Esophagus muscularis mucosa (tissue), 4 donors: ENCODE results near the gene ZIC5. TPM values are rescaled to one million over a fixed set of nuclear protein-coding genes. Genes with fewer than 3 reads are reported as not detected.

Experiments
- DNase-seq: peaks from one replicate; pipeline ENCODE4 v3.0.0-alpha.2; 2017; ENCODE audit errors: extremely low spot score
- H3K27ac ChIP-seq, 4 donors: fragments of 200-600 bp; sonication (generic); replicated peaks in 1 of 4; 1 replicate in 3 of 4; 2 replicates in 1 of 4; pipeline ENCODE4 v1.5.1; 2016 to 2019; ENCODE audit warnings: mild to moderate bottlenecking in 1 of 4
- H3K27me3 ChIP-seq, 4 donors: fragments of 200-600 bp; sonication (generic); one replicate each; pipeline versions ENCODE4 v1.5.1 to v1.6.0; 2016 to 2019
- H3K36me3 ChIP-seq, 4 donors: fragments of 200-600 bp; sonication (generic); one replicate each; pipeline ENCODE4 v1.5.1; 2016 to 2019
- H3K4me1 ChIP-seq, 4 donors: fragments of 200-600 bp; sonication (generic); one replicate each; pipeline ENCODE4 v1.5.1; 2016 to 2019
- H3K4me3 ChIP-seq, 4 donors: fragments of 200-600 bp; sonication (generic); 1 replicate in 2 of 4; 2 replicates in 2 of 4; pipeline ENCODE4 v1.5.1; 2016 to 2019; ENCODE audit warnings: mild to moderate bottlenecking in 4 of 4, moderate library complexity in 1 of 4
- H3K9me3 ChIP-seq, 4 donors: fragments of 200-600 bp; sonication (generic); 1 replicate in 3 of 4; 2 replicates in 1 of 4; pipeline ENCODE4 v1.5.1; 2016 to 2019
- EP300 ChIP-seq: sonication (generic); formaldehyde crosslinking; IDR thresholded peaks from one replicate; pipeline ENCODE4 v1.6.1; 2017; ENCODE audit warnings: antibody characterized with exemption
- POLR2A ChIP-seq: fragments of 450-650 bp; IDR thresholded peaks from one replicate; pipeline ENCODE4 v1.6.1; 2017; ENCODE audit warnings: antibody characterized with exemption, moderate library complexity, mild to moderate bottlenecking, low read depth
- POLR2AphosphoS5 ChIP-seq, 2 donors: sonication (generic); formaldehyde crosslinking; IDR thresholded peaks; one replicate each; pipeline ENCODE4 v1.6.1; 2017; ENCODE audit warnings: antibody characterized with exemption in 2 of 2
- WGBS: methylation state at CpG from one replicate; pipeline ENCODE4 v1.1.5; 2018; 5-methylcytosine and 5-hydroxymethylcytosine counted together
- intact Hi-C: fragments of 100-400 bp; cut with DNase I; formaldehyde crosslinking; loops from one replicate; pipeline ENCODE4 v1.15.1; 2023
- total RNA-seq, 4 donors: library from RNA; depleted of rRNA; stranded (reverse); fragments of >200 nt; gene quantifications; one replicate each; pipeline versions ENCODE4 v1.1.0 to v1.2.1, GENCODE V29; 2016
- TF ChIP-seq, protein P1 (sequence below), 3 experiments: fragments of 200-600 bp in 2 of 3; fragments of 450-650 bp in 1 of 3; sonication (generic) in 2 of 3; IDR thresholded peaks; one replicate each; pipeline ENCODE4 v1.5.1; 2017 to 2019; ENCODE audit warnings: antibody characterized with exemption in 3 of 3, mild to moderate bottlenecking in 2 of 3, moderate library complexity in 1 of 3

Gene ZIC5
- total RNA-seq, 4 donors from 2014 or later: not detected

DNA sequence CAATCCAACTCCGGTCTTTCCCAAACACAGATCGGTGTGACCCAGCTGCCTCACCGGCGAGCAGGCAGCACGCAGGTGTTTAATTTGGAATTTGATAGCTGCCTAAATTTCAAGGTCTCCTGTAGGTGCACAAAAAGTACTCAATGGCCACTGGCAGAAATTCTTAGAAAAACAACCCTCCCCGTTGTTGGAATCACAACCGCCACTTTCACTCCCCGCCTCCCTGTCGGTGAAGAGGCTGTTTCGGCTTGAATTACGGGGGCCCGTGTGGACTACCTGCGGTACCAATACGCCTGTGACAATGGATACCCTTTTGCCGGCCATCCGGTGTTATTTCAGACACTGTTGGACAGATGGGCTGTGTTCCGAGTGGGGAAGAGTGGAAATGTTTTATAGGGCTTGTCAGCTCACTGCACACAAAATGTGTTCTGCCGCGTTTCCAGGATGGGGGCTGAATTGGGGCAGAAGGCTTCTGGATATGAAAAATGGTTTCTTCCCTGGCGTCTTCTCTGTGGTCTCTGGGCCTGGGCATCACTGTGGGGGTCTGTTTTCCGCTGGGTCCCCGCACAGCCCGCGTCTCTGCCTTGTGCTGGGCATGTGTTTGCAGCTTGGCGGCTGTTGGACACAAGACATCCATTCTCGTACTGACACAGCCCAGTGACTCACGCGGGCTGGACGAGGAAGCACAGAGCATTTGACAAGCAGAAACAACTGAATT, 45.4 kb downstream of the ZIC5 start:
- no peak for DNase-seq
- Histone ChIP-seq H3K4me1 (peaks cover 0 to 9% (median 5%) of the 10 kb centered on the region in 4 donors), H3K36me3 (no peaks in the 10 kb centered on the region), H3K9me3 (no peaks in the 10 kb centered on the region), H3K4me3 (peak overlapping the region in 2 of 4 donors; percentile 16 to 32), H3K27me3 (peaks cover 0 to 82% (median 8%) of the 10 kb centered on the region in 4 donors), H3K27ac (no peak overlapping the region)
- intact Hi-C loops: no loop called here
- TF ChIP-seq POLR2AphosphoS5 (IDR thresholded peaks at IDR 0.05) (no peak), POLR2A (no peak), EP300 (no peak)
- TF ChIP-seq, protein P1, sequence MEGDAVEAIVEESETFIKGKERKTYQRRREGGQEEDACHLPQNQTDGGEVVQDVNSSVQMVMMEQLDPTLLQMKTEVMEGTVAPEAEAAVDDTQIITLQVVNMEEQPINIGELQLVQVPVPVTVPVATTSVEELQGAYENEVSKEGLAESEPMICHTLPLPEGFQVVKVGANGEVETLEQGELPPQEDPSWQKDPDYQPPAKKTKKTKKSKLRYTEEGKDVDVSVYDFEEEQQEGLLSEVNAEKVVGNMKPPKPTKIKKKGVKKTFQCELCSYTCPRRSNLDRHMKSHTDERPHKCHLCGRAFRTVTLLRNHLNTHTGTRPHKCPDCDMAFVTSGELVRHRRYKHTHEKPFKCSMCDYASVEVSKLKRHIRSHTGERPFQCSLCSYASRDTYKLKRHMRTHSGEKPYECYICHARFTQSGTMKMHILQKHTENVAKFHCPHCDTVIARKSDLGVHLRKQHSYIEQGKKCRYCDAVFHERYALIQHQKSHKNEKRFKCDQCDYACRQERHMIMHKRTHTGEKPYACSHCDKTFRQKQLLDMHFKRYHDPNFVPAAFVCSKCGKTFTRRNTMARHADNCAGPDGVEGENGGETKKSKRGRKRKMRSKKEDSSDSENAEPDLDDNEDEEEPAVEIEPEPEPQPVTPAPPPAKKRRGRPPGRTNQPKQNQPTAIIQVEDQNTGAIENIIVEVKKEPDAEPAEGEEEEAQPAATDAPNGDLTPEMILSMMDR (IDR thresholded peaks at IDR 0.05): no peak
- WGBS: 55% methylated on average over 28 of the region's 29 CpGs

DNA sequence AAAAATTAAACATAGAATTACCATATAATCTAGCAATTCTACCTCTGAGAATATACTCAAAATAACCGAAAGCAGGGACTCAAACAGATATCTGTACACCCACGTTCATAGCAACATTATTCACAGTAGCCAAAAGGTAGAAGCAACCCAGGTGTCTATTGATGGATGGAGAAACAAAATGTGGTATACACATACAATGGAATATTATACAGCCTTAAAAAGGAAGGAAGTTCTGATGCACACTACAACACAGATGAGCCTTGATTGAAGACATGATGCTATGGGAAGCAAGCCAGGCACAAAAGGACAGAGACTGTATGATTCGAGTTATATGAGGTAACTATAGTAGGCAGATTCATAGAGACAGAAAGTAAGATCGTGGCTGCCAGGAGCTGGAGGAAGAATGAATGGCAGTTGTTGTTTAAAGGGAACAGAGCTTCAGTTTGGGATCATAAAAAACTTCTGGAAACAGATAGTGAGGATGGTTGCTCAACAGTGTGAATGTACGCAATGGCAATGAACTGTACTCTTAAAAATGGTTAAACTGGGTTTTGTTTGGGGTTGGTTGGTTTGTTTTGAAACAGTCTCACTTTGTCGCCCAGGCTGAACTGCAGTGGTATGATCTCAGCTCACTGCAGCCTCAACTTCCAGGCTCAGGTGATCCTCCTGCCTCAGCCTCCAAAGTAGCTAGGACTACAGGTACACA, 47.5 kb downstream of the ZIC5 start:
- WGBS: 76% methylated on average over 6 of the region's 6 CpGs
- Histone ChIP-seq H3K9me3 (no peaks in the 10 kb centered on the region), H3K36me3 (no peaks in the 10 kb centered on the region), H3K27me3 (peaks cover 0 to 64% (median 8%) of the 10 kb centered on the region in 4 donors), H3K4me1 (peaks cover 0 to 9% (median 5%) of the 10 kb centered on the region in 4 donors), H3K27ac (no peak overlapping the region), H3K4me3 (no peak overlapping the region)
- intact Hi-C loops: no loop called here
- TF ChIP-seq EP300: no peak
- TF ChIP-seq POLR2A: no peak
- TF ChIP-seq, protein P1 (IDR thresholded peaks at IDR 0.05): no peak
- no peak for TF ChIP-seq POLR2AphosphoS5 (IDR thresholded peaks at IDR 0.05)
- no peak for DNase-seq

DNA sequence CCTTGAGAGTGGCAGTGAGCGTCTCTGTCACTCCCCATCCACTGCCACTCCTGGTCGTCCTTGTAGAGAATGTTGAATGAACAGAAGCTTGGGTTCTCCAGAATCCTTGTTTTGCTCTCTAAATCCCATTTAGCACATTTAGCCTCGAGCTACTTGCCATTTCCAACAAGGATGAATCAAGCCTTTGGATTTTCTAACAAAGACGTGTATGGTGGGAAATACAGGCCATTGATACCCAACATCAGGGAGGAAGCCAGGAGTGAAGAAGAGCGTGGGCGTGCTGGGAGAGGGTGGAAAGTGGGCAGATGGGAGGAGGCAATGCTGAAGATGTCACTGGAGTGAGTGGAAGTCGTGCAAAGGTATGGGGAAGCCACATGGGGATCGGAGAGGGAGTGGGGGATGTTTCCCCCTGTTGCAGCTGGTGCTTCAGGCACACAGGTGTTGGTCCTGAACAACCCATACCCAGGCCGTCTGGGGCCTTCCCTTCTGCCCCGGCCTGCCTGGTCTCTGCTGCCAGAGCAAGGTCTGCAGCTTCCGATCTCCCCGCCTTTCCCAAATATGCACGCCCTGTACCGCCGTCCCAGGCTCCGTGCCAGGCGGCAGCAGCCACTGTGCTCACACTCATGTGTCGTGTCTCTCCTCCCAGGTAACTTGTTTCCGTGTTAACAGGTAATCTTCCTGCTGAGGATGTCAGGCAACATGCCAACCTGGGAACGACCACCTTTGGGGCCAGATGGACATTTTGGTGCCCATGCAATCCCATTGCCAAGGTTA, 48.7 kb downstream of the ZIC5 start:
- Histone ChIP-seq H3K4me3 (no peak overlapping the region), H3K4me1 (peaks cover 0 to 9% (median 5%) of the 10 kb centered on the region in 4 donors), H3K27me3 (peaks cover 0 to 52% (median 8%) of the 10 kb centered on the region in 4 donors), H3K9me3 (no peaks in the 10 kb centered on the region), H3K27ac (no peak overlapping the region), H3K36me3 (no peaks in the 10 kb centered on the region)
- intact Hi-C loops: no loop called here
- DNase-seq: no peak
- TF ChIP-seq EP300 (no peak), POLR2A (no peak), POLR2AphosphoS5 (IDR thresholded peaks at IDR 0.05) (no peak)
- TF ChIP-seq, protein P1 (IDR thresholded peaks at IDR 0.05): no peak
- WGBS: 77% methylated on average over 19 of the region's 20 CpGs

DNA sequence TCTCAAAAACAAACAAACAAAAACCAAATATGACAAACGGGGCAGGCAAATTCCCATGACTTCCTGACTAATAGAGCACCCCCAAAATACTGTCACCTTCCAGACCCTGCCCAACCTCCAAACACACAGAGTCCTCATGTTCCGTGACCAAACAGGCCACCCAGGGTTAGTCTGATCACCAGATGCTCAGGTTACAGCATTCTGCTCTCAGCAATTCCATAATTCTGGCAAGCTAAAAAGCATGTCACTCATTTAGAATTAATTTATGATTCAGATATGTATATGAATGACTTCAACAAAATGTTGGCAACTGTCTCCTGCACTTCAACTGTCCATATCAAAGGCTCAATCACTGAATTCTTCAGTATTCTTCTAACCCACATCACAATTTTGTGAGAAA, 52.4 kb downstream of the ZIC5 start:
- peaks cover 0 to 38% (median 9%) of the 10 kb centered on the region in 4 donors for H3K27me3 ChIP-seq
- no peak overlapping the region for H3K27ac ChIP-seq
- DNase-seq: no peak
- H3K4me1 ChIP-seq: no peaks in the 10 kb centered on the region
- no peaks in the 10 kb centered on the region for H3K36me3 ChIP-seq
- H3K4me3 ChIP-seq: no peak overlapping the region
- H3K9me3 ChIP-seq: no peaks in the 10 kb centered on the region
- intact Hi-C loops: loop anchor here (5.0 to 10.0 kb wide), 2 partner anchors 318 to 596 kb away; no protein-coding TSS in a partner anchor
- 74% methylated on average over 2 of the region's 2 CpGs for WGBS
- TF ChIP-seq EP300: no peak
- TF ChIP-seq POLR2A: no peak
- TF ChIP-seq, protein P1 (IDR thresholded peaks at IDR 0.05): no peak
- no peak for TF ChIP-seq POLR2AphosphoS5 (IDR thresholded peaks at IDR 0.05)
